ENCODE data around the gene SCPEP1. TPM values are rescaled to one million over a fixed set of nuclear protein-coding genes. Genes with fewer than 3 reads are reported as not detected.

The SCPEP1 gene
- polyA plus RNA-seq, 1 donor from 2014 or later: 2.6 TPM

GRCh38 chr17:57001541-57001940, 23.6 kb downstream of the SCPEP1 start:
- H3K4me2 ChIP-seq (ENCODE audit: low read length): no peak overlapping the region
- no peaks in the 10 kb centered on the region for H3K9me3 ChIP-seq (ENCODE audit: low read length)
- no peaks in the 10 kb centered on the region for H3K79me2 ChIP-seq (replicated peaks; ENCODE audit: insufficient read depth, low read length)
- H3K9me2 ChIP-seq (ENCODE audit: insufficient read depth, low read length): no peaks in the 10 kb centered on the region
- no peak overlapping the region for H3K9ac ChIP-seq (ENCODE audit: low read length)
- H3F3A ChIP-seq (ENCODE audit: insufficient read depth, low read length, poor library complexity, severe bottlenecking): no peaks in the 10 kb centered on the region
- H3K36me3 ChIP-seq (ENCODE audit: insufficient read depth, low read length): no peaks in the 10 kb centered on the region
- no peak overlapping the region for H2AFZ ChIP-seq (ENCODE audit: low read depth, low read length)
- no peaks in the 10 kb centered on the region for H3K27me3 ChIP-seq (ENCODE audit: insufficient read depth, low read depth, low read length)
- TF ChIP-seq CTCF (IDR thresholded peaks at IDR 0.05; ENCODE audit: poor library complexity, severe bottlenecking): no peak
- no peak for TF ChIP-seq TAF1 (IDR thresholded peaks at IDR 0.05; ENCODE audit: low read depth)
- no peak for TF ChIP-seq MXI1 (conservative IDR thresholded peaks at IDR 0.05; ENCODE audit: poor library complexity, severe bottlenecking)
- TF ChIP-seq, protein P1, sequence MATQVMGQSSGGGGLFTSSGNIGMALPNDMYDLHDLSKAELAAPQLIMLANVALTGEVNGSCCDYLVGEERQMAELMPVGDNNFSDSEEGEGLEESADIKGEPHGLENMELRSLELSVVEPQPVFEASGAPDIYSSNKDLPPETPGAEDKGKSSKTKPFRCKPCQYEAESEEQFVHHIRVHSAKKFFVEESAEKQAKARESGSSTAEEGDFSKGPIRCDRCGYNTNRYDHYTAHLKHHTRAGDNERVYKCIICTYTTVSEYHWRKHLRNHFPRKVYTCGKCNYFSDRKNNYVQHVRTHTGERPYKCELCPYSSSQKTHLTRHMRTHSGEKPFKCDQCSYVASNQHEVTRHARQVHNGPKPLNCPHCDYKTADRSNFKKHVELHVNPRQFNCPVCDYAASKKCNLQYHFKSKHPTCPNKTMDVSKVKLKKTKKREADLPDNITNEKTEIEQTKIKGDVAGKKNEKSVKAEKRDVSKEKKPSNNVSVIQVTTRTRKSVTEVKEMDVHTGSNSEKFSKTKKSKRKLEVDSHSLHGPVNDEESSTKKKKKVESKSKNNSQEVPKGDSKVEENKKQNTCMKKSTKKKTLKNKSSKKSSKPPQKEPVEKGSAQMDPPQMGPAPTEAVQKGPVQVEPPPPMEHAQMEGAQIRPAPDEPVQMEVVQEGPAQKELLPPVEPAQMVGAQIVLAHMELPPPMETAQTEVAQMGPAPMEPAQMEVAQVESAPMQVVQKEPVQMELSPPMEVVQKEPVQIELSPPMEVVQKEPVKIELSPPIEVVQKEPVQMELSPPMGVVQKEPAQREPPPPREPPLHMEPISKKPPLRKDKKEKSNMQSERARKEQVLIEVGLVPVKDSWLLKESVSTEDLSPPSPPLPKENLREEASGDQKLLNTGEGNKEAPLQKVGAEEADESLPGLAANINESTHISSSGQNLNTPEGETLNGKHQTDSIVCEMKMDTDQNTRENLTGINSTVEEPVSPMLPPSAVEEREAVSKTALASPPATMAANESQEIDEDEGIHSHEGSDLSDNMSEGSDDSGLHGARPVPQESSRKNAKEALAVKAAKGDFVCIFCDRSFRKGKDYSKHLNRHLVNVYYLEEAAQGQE (IDR thresholded peaks at IDR 0.05; ENCODE audit: borderline replicate concordance): no peak
- no peak for TF ChIP-seq EP300 (conservative IDR thresholded peaks at IDR 0.05; ENCODE audit: poor library complexity, severe bottlenecking)
- no peak for TF ChIP-seq POLR2AphosphoS5 (IDR thresholded peaks at IDR 0.05)
- TF ChIP-seq EZH2 (IDR thresholded peaks at IDR 0.05; ENCODE audit: borderline replicate concordance, insufficient read depth, low read length, poor library complexity, severe bottlenecking): no peak
- no peak for TF ChIP-seq SMC3 (conservative IDR thresholded peaks at IDR 0.05; ENCODE audit: poor library complexity)
- TF ChIP-seq RAD21 (conservative IDR thresholded peaks at IDR 0.05): no peak
- H4K20me1 ChIP-seq (ENCODE audit: insufficient read depth): no peaks in the 10 kb centered on the region
- H3K27ac ChIP-seq (ENCODE audit: low read length): no peak overlapping the region
- no peak overlapping the region for H3K4me3 ChIP-seq (ENCODE audit: low read length)

GRCh38 chr17:57002904-57003303, 25.0 kb downstream of the SCPEP1 start:
- Histone ChIP-seq H3K79me2 (replicated peaks; ENCODE audit: insufficient read depth, low read length) (no peaks in the 10 kb centered on the region), H3K4me2 (ENCODE audit: low read length) (no peak overlapping the region), H3K9me2 (ENCODE audit: insufficient read depth, low read length) (no peaks in the 10 kb centered on the region), H3K36me3 (ENCODE audit: insufficient read depth, low read length) (no peaks in the 10 kb centered on the region), H3K9me3 (ENCODE audit: low read length) (no peaks in the 10 kb centered on the region), H3K27me3 (ENCODE audit: insufficient read depth, low read depth, low read length) (no peaks in the 10 kb centered on the region), H3F3A (ENCODE audit: insufficient read depth, low read length, poor library complexity, severe bottlenecking) (no peaks in the 10 kb centered on the region), H3K4me3 (ENCODE audit: low read length) (no peak overlapping the region), H2AFZ (ENCODE audit: low read depth, low read length) (no peak overlapping the region), H4K20me1 (ENCODE audit: insufficient read depth) (no peaks in the 10 kb centered on the region), H3K27ac (ENCODE audit: low read length) (no peak overlapping the region), H3K9ac (ENCODE audit: low read length) (no peak overlapping the region)
- TF ChIP-seq RAD21 (conservative IDR thresholded peaks at IDR 0.05) (no peak), MXI1 (conservative IDR thresholded peaks at IDR 0.05; ENCODE audit: poor library complexity, severe bottlenecking) (no peak), EZH2 (IDR thresholded peaks at IDR 0.05; ENCODE audit: borderline replicate concordance, insufficient read depth, low read length, poor library complexity, severe bottlenecking) (no peak), POLR2AphosphoS5 (IDR thresholded peaks at IDR 0.05) (no peak), TAF1 (IDR thresholded peaks at IDR 0.05; ENCODE audit: low read depth) (no peak), EP300 (conservative IDR thresholded peaks at IDR 0.05; ENCODE audit: poor library complexity, severe bottlenecking) (no peak), CTCF (IDR thresholded peaks at IDR 0.05; ENCODE audit: poor library complexity, severe bottlenecking) (no peak), SMC3 (conservative IDR thresholded peaks at IDR 0.05; ENCODE audit: poor library complexity) (no peak)
- TF ChIP-seq, protein P1 (IDR thresholded peaks at IDR 0.05; ENCODE audit: borderline replicate concordance): no peak
